ENCODE data around the gene MINDY4. TPM values are rescaled to one million over a fixed set of nuclear protein-coding genes. Genes with fewer than 3 reads are reported as not detected.

Gene MINDY4
- total and polyA plus RNA-seq, 2 of the 4 experiments (the other 2 are of a cell fraction) = 1.8 to 3.6 TPM

GRCh38 chr7:30723776-30724175 is 47.4 kb upstream of the MINDY4 start:
- ChIA-PET POLR2A (ENCODE audit: unreplicated experiment) (no interaction called here), CTCF (no interaction called here)
- no peak overlapping the region for H3K4me3 ChIP-seq (ENCODE audit: insufficient read depth, low read depth, low read length)
- intact Hi-C loops (cut with micrococcal nuclease) = no loop called here
- no peak overlapping the region for H3K56ac ChIP-seq (ENCODE audit: extremely low read depth, insufficient read depth, low read length)
- H3K27me3 ChIP-seq (ENCODE audit: control insufficient read depth, insufficient read depth, low read length) = peaks cover 45% of the 10 kb centered on the region
- no peak overlapping the region for H2BK15ac ChIP-seq (ENCODE audit: low read depth, low read length)
- ATAC-seq (ENCODE audit: low read depth) (no peak), DNase-seq (no peak)
- H4K5ac ChIP-seq (ENCODE audit: low read depth, low read length) = no peak overlapping the region
- H3K14ac ChIP-seq (replicated peaks; ENCODE audit: low read depth, low read length) = no peak overlapping the region
- no peak overlapping the region for H3K23ac ChIP-seq (ENCODE audit: low read depth, low read length)
- no CpG with 5 or more reads among the region's 4 CpGs for WGBS, 2 experiments (ENCODE audit: extremely low coverage in 2 of 2, insufficient read length in 1 of 2)
- no peak overlapping the region for H2AK5ac ChIP-seq (ENCODE audit: low read depth, low read length)
- dilution Hi-C loops (cut with HindIII; ENCODE audit: low sequenced_read_pairs, unreplicated experiment) = no loop called here
- H3K36me3 ChIP-seq (ENCODE audit: control insufficient read depth, insufficient read depth, low read length) = no peaks in the 10 kb centered on the region
- in situ Hi-C loops (cut with MboI; ENCODE audit: low sequenced_read_pairs) = no loop called here
- H2AFZ ChIP-seq (replicated peaks; ENCODE audit: low read length, poor library complexity) = no peak overlapping the region
- TF ChIP-seq BHLHE40 (IDR thresholded peaks at IDR 0.05; ENCODE audit: low read depth, low read length) = no peak
- no peak for TF ChIP-seq ELK1 (IDR thresholded peaks at IDR 0.05; ENCODE audit: borderline replicate concordance, low read depth, low read length)
- no peak for TF ChIP-seq CEBPB (IDR thresholded peaks at IDR 0.05; ENCODE audit: low read depth, low read length)
- TF ChIP-seq FOS (IDR thresholded peaks at IDR 0.05; ENCODE audit: low read depth, low read length) = no peak
- TF ChIP-seq POLR2A (IDR thresholded peaks at IDR 0.05; ENCODE audit: low read depth, low read length) = no peak
- no peak for TF ChIP-seq CTCF (conservative IDR thresholded peaks at IDR 0.05; ENCODE audit: low read depth, low read length)
- no peak for TF ChIP-seq RCOR1 (IDR thresholded peaks at IDR 0.05; ENCODE audit: insufficient replicate concordance, low read length)
- no peak for TF ChIP-seq RFX5 (IDR thresholded peaks at IDR 0.05; ENCODE audit: low read depth, low read length)
- TF ChIP-seq, protein P1, sequence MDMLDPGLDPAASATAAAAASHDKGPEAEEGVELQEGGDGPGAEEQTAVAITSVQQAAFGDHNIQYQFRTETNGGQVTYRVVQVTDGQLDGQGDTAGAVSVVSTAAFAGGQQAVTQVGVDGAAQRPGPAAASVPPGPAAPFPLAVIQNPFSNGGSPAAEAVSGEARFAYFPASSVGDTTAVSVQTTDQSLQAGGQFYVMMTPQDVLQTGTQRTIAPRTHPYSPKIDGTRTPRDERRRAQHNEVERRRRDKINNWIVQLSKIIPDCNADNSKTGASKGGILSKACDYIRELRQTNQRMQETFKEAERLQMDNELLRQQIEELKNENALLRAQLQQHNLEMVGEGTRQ (IDR thresholded peaks at IDR 0.05; ENCODE audit: low read depth, low read length) = no peak
- TF ChIP-seq NFE2L2 (IDR thresholded peaks at IDR 0.05; ENCODE audit: low read depth, low read length) = no peak
- no peak overlapping the region for H2BK5ac ChIP-seq (ENCODE audit: low read depth, low read length, poor library complexity, severe bottlenecking)
- no peaks in the 10 kb centered on the region for H3K4me1 ChIP-seq (ENCODE audit: control insufficient read depth, insufficient read depth, low read length)
- no peaks in the 10 kb centered on the region for H3K9me1 ChIP-seq (ENCODE audit: insufficient read depth, low read length)
- H3K9me3 ChIP-seq (ENCODE audit: control insufficient read depth, insufficient read depth, low read length) = peaks cover 5% of the 10 kb centered on the region
- no peak overlapping the region for H3K9ac ChIP-seq (ENCODE audit: low read depth, low read length)
- H3K27ac ChIP-seq (ENCODE audit: insufficient read depth, low read length) = no peak overlapping the region
- H4K91ac ChIP-seq (ENCODE audit: insufficient read depth, low read depth, low read length) = no peak overlapping the region
- no TSS peak for BruUV-seq (replicated peaks)
- no peak overlapping the region for H3K4me2 ChIP-seq (ENCODE audit: low read depth, low read length)
- no peak overlapping the region for H3K18ac ChIP-seq (ENCODE audit: low read depth, low read length)
- no peaks in the 10 kb centered on the region for H3K79me1 ChIP-seq (ENCODE audit: low read depth in 1 of 2, low read length in 2 of 2)
- no peaks in the 10 kb centered on the region for H4K20me1 ChIP-seq (ENCODE audit: insufficient read depth, low read length)
- H2BK20ac ChIP-seq (ENCODE audit: low read depth, low read length) = no peak overlapping the region
- no peak overlapping the region for H3K4ac ChIP-seq (ENCODE audit: low read depth, low read length)
- H2BK120ac ChIP-seq (ENCODE audit: low read depth, low read length) = no peak overlapping the region
- H2AK9ac ChIP-seq (replicated peaks; ENCODE audit: low read depth, low read length, poor library complexity) = no peak overlapping the region
- no peak overlapping the region for H4K8ac ChIP-seq (ENCODE audit: low read depth in 2 of 2, low read length in 2 of 2)

All from IMR-90 (cell line).